Renal cortex interstitium (tissue), 15 donors: ENCODE measurements around the gene VHLL. TPM values are rescaled to one million over a fixed set of nuclear protein-coding genes. Genes with fewer than 3 reads are reported as not detected.
A peak's percentile ranks its signal among the peaks of the same experiment; 100 is the strongest.
"Not testable (repeated sequence)": the region's sequence is repeated elsewhere in the genome, so short reads cannot be mapped to it uniquely, and the experiment has no call there.

Experiments
- DNase-seq, 11 donors: peaks; one replicate each; pipeline ENCODE4 v3.0.0-alpha.2; 2013; ENCODE audit warnings: low read depth in 9 of 11, low spot score in 4 of 11; ENCODE audit errors: extremely low read depth in 1 of 11
- long read RNA-seq, 16 experiments: transcript quantifications; one replicate each; lab custom pipeline, GENCODE V29; 2026
- polyA plus RNA-seq, 3 donors: library from polyadenylated mRNA; unstranded; fragments of 120-200 nt; gene quantifications; one replicate each; pipeline ENCODE4 v1.2.1, GENCODE V29; 2013; ENCODE audit not compliant: insufficient read length in 3 of 3

The VHLL gene
- polyA plus RNA-seq: not detected
- long read RNA-seq, donor 1: 0 reads
- long read RNA-seq, donor 2: 0 reads
- long read RNA-seq, donor 3: 0 reads
- long read RNA-seq, donor 4: 0 reads
- long read RNA-seq, donor 5: 0 reads
- long read RNA-seq, donor 6: 0 reads
- long read RNA-seq, donor 7: 0 reads
- long read RNA-seq, donor 8: 0 reads
- long read RNA-seq, donor 9: 0 reads
- long read RNA-seq, donor 10: 0 reads
- long read RNA-seq, donor 11: 0 reads
- long read RNA-seq, donor 12: 0 reads
- long read RNA-seq, donor 13: 0 reads
- long read RNA-seq, donor 14: 0 reads
- long read RNA-seq, donor 15: 0 reads
- long read RNA-seq, donor 16: 0 reads

GRCh38 chr1:156298852-156299357 is at the start of gene VHLL:
VHLL (minus strand) TSS chr1:156299307; CDS start chr1:156299189, 118 bp downstream.
- no peak for DNase-seq

- DNase-seq: no peak
Observed at GRCh38 chr1:156347331-156347730, 48.2 kb upstream of the VHLL start.

DNA sequence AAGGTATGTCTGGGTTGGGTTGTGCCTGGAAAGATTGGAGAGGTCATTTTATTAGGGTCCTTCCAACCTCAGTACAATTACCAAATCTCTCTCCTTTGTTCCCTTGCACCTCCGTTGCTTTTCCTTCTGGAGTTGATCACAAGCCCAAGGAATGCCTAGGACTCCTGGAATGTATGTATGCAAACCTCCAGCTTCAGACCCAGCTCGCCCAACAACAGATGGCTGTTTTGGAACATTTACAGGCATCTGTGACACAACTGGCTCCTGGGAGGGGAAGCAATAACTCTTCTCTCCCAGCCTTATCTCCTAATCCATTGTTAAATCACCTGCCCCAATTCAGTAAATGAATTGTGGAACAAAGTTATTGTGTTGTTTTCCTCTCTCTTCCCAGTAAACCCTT is 47.5 kb upstream of the VHLL start:
- DNase-seq: no peak

GRCh38 chr1:156346035-156346434 is 46.9 kb upstream of the VHLL start:
- DNase-seq: not testable (repeated sequence)

GRCh38 chr1:156344409-156344808 is 45.3 kb upstream of the VHLL start:
- no peak for DNase-seq

DNA sequence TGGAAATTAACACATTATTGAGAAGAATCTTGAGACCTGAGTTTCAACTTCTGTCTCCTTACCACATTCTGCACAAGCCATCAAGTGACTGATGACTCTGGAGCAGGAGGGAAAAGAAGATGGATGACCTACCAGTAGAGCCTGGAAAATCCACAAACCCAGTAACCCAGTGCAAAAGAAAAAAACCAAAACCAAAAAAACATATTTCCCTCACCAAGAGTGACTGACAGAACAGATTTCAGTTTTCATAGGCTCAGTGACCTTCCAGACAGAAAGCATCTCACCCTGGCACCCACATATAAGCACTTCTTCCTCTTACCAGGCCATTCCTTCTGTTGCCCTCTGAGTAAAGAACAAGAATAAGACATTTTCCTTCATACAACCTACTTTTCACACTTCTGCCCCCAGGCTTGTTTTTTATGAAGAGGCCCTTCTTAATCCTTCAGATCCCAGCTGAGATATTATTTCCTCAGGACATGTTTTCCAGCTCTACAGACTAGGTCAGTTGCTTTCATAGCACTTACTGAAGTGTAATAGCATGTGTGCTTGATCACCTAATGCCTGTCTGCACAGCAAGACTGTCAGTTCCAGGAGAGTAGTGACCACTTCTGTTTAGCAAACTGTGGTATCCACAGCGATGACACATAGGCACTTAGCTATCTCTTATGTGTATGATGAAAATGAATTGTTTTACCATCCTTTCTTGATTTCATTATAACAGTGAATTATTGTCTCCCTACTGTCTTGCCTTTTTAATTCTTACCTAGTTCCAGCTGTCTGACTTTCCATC is 43.3 kb upstream of the VHLL start:
- DNase-seq: no peak

DNA sequence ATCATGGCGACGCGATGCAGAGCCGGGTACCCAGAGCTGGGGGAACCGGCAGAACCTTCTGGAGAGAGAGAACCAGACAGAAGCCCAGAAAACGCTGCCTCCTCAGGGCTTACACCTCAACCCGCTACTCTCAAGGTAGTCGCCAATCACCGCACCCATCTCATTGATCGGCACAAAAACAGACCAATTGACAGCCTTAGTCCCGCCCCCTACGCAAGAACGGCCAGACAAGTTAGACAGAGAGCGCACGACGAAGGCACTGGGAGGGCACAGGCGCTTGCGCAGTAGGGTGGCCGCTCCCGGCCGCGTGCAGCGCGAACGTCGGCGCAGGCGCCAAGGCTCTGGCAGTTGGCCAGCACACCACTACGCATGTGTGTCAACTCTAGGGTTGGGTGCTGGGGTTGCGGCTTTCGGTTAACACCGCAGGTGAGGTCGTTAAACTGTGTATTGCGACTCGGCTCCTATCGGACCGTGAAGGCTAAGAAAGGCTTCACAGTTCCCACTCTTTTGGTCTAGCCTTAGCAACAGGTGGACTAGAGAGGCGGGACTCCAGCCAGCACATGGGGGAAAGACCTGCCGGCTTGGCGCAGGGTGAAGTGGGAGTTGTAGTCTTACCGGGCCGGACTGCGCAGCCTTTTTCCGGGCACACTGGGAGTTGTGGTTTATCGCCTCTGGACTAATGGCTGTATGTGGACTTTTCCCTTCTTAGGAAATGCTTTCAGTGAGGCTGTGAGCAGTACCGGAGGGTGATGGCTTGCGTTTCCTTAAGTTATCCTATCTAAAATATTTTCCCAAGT is 39.3 kb upstream of the VHLL start, which contains the start of the genes CCT3 and TSACC:
Gene CCT3 (minus strand): TSS at position 113 of the 797 bp plus-strand sequence. CDS start 108 bp downstream, at position 5.
Gene TSACC (plus strand): TSS at position 347 of the 797 bp plus-strand sequence. CDS start 1,232 bp downstream, outside the sequence.
- DNase-seq: peak; percentile 98 to 100 (median 100)

GRCh38 chr1:156337888-156338179 is 38.7 kb upstream of the VHLL start:
- DNase-seq: no peak

- no peak for DNase-seq
Observed at GRCh38 chr1:156337052-156337887, 38.2 kb upstream of the VHLL start.

DNA sequence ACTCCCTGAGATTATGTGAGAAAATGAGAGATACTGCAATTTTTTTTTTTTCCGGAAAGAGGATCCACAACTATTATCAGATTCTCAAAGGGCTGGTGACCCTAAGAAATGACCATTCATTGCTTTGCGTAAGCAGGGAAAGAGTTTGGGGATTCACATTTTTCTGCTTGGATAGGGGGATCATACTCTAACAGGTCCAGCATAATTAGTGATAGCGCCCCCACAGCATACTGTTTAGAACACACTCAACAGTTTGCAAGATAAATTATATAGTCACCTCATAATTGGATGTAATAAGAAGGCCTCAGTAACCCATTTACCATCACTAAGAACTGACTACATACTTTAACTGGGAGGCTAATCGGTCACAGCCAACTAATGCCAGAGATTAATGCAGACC is 37.1 kb upstream of the VHLL start:
- no peak for DNase-seq

DNA sequence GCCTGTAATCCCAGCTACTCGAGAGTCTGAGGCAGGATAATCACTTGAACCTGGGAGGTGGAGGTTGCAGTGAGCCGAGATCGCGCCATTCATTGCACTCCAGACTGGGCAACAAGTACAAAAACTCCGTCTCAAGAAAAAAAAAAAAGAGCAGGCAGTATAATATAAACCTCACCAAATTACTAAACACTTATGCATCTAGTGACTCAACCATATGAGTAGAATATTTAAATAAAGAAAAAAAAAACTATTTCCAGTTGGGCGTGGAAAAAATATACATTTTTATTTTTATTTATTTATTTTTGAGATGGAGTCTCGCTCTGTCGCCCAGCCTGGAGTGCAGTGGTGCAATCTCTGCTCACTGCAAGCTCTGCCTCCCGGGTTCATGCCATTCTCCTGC is 24.1 kb upstream of the VHLL start:
- DNase-seq: not testable (repeated sequence)

DNA sequence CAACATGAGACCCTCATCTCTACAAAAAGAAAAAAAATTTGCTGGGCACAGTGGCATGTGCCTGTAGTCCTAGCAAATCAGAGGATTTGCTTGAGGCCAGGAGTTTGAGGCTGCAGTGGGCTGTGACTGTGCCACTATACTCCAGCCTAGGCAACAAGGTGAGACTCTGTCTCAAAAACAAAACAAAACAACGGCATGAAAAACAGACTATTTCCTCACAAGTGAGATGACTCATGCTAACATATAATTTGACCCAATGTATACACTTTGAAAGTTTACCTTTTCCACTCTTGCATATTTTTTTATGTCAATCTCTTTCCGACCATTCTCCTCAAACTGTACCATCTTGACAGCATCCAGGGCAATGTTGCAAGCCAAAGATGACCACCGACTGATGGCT is 21.5 kb upstream of the VHLL start:
- DNase-seq: no peak

- peak in 3 of 11 donors; percentile 15 to 25 (median 19) for DNase-seq
Observed at GRCh38 chr1:156319664-156320063, 20.6 kb upstream of the VHLL start.

GRCh38 chr1:156316909-156317308 is 17.8 kb upstream of the VHLL start:
- no peak for DNase-seq

DNA sequence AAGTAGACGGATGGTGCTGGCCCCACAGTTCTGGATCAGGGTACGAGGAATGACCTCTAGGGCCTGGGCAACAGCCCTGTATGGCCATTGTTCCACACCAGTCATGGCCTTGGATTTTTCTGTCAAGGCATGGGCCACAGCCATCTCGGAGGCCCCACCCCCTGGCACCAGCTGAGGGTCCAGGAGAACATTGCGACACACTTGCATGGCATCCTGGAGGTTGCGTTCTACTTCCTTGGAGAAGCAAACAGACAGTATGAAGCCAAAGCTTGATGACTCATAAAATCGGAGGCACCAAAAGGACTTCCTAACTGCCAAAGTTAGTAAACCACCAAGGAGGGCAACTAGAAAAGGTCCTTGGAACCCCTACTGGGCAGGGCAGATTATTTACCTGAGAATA is 11.9 kb upstream of the VHLL start:
- no peak for DNase-seq

GRCh38 chr1:156308078-156308477 is 9.0 kb upstream of the VHLL start:
- no peak for DNase-seq

DNA sequence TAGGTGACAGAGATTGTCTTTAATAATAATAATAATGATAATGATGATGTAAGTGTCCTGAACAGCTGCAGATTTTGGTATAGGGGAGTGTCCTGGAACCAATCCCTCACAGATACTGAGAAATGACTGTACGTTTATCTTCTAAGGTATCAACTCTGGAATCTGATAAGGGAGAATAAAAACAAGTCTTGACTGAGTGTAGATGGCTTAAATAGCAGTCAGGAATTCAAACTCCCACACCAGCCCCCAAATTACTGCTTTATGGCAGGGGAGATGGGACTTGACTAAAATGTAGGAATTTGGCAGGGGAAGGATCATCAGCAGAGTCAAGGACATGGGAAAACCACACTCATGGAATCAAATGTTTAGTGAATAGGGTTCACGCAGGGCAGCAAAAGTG is 6.1 kb upstream of the VHLL start:
- DNase-seq: no peak

GRCh38 chr1:156303241-156303640 is 4.1 kb upstream of the VHLL start:
- no peak for DNase-seq
